Measurements from ENCODE around the gene GABRB1.

Gene GABRB1

GRCh38 chr4:46992338-46992737 is 39.0 kb upstream of the GABRB1 start:
- Histone ChIP-seq H3K9me2 (ENCODE audit: low read depth, low read length) (no peaks in the 10 kb centered on the region), H3K9me3 (ENCODE audit: low read length) (no peaks in the 10 kb centered on the region), H3K27me3 (ENCODE audit: insufficient read depth, low read length) (no peaks in the 10 kb centered on the region), H4K20me1 (ENCODE audit: insufficient read depth, low read length) (no peaks in the 10 kb centered on the region), H3K27ac (ENCODE audit: low read depth, low read length, poor library complexity, severe bottlenecking) (no peak overlapping the region), H3K9ac (ENCODE audit: low read length) (no peak overlapping the region), H3K4me1 (ENCODE audit: insufficient read depth, low read length, severe bottlenecking) (no peaks in the 10 kb centered on the region), H3K4me2 (ENCODE audit: low read length) (no peak overlapping the region), H3K36me3 (ENCODE audit: insufficient read depth, low read length) (no peaks in the 10 kb centered on the region), H2AFZ (ENCODE audit: low read length) (no peak overlapping the region), H3K79me2 (ENCODE audit: insufficient read depth, low read length) (no peaks in the 10 kb centered on the region), H3F3A (ENCODE audit: insufficient read depth, low read length) (no peaks in the 10 kb centered on the region), H3K4me3 (ENCODE audit: low read depth, low read length, poor library complexity, severe bottlenecking) (no peak overlapping the region)
- TF ChIP-seq CTCF (IDR thresholded peaks at IDR 0.05; ENCODE audit: low read length) (no peak), EZH2 (IDR thresholded peaks at IDR 0.05; ENCODE audit: borderline replicate concordance, low read length) (no peak)

DNA sequence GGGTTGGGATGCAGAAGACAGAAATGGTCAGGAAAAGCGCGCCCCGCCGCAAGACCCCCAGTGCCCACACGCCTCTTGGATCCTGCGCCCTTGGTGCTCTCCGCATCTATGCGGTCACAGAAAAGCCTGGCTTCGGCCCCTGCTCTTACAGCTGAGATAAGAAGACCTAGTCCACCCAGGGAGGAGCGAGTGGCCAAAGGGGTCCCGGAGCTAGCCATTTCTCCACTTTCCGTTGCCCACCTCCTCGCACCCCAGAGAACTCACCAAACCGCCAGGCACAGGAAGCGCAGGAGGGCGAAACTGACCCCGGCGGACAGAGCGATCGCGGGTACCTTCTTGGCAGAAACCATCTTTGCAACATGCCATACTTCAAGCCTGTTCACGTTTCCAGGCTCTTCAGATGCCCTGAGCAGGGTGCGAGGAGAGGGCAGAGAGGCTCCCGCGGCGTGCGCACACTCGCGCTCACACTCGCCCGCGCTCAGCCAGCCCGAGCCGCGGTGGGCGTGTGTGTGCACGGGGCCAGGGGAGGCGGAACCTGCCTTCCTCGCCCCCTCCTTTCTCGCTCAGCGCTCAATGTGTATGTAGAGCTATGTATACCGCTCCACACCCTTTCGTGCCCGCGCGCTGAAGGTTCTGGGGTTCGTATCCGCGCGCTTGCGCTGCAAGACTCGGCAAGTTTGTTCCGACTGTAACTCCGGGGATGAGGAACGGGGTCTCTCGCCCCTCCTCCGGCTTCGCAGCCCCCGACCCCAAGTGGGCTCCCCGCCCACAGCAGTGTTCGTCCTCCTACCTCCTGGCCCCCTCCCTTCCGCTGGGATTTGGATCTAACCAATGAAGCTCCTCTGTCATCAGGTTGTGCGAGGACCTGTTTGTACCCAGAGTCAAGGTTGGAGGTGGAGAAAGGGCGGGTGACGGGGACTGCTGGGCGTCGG is 38.0 kb upstream of the GABRB1 start, which contains the start of gene GABRA4:
Gene GABRA4 (minus strand): TSS at position 507 of the 932 bp plus-strand sequence. CDS start 157 bp downstream, at position 350.
- Histone ChIP-seq H3K9me3 (ENCODE audit: low read length) (no peaks in the 10 kb centered on the region), H3K4me1 (ENCODE audit: insufficient read depth, low read length, severe bottlenecking) (no peaks in the 10 kb centered on the region), H3K9me2 (ENCODE audit: low read depth, low read length) (no peaks in the 10 kb centered on the region), H3K79me2 (ENCODE audit: insufficient read depth, low read length) (no peaks in the 10 kb centered on the region), H3K36me3 (ENCODE audit: insufficient read depth, low read length) (no peaks in the 10 kb centered on the region), H3K27me3 (ENCODE audit: insufficient read depth, low read length) (no peaks in the 10 kb centered on the region), H3K27ac (ENCODE audit: low read depth, low read length, poor library complexity, severe bottlenecking) (no peak within 1 kb of the TSS), H3K4me3 (ENCODE audit: low read depth, low read length, poor library complexity, severe bottlenecking) (no peak within 1 kb of the TSS), H4K20me1 (ENCODE audit: insufficient read depth, low read length) (no peaks in the 10 kb centered on the region), H3F3A (ENCODE audit: insufficient read depth, low read length) (no peaks in the 10 kb centered on the region), H3K9ac (ENCODE audit: low read length) (no peak within 1 kb of the TSS), H2AFZ (ENCODE audit: low read length) (no peak within 1 kb of the TSS), H3K4me2 (ENCODE audit: low read length) (no peak within 1 kb of the TSS)
- TF ChIP-seq CTCF (IDR thresholded peaks at IDR 0.05; ENCODE audit: low read length) (no peak), EZH2 (IDR thresholded peaks at IDR 0.05; ENCODE audit: borderline replicate concordance, low read length) (no peak)

DNA sequence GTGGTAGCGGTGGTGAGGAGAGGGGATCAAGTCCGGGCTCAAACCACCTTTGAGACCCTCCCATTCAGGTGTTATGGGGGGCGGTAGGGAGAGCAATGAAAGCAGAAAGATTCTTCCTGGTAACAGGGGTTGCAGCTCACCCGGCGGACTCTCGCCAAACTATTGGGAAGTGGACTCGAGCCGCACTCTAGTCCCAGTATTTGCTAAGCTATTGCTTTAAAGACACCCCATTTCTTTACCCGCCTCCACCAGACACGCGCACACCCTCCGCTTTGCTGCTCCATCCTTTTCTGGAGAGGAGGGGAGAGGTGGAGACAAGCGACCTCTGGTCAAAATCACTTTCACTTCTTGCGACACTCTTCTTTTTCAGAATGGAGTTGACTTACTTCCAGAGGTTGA is 37.4 kb upstream of the GABRB1 start:
- no peak overlapping the region for H3K27ac ChIP-seq (ENCODE audit: low read depth, low read length, poor library complexity, severe bottlenecking)
- no peaks in the 10 kb centered on the region for H4K20me1 ChIP-seq (ENCODE audit: insufficient read depth, low read length)
- no peaks in the 10 kb centered on the region for H3K36me3 ChIP-seq (ENCODE audit: insufficient read depth, low read length)
- TF ChIP-seq EZH2 (IDR thresholded peaks at IDR 0.05; ENCODE audit: borderline replicate concordance, low read length): no peak
- H3K9me2 ChIP-seq (ENCODE audit: low read depth, low read length): no peaks in the 10 kb centered on the region
- H3K4me3 ChIP-seq (ENCODE audit: low read depth, low read length, poor library complexity, severe bottlenecking): no peak overlapping the region
- no peaks in the 10 kb centered on the region for H3K9me3 ChIP-seq (ENCODE audit: low read length)
- H3K9ac ChIP-seq (ENCODE audit: low read length): no peak overlapping the region
- no peaks in the 10 kb centered on the region for H3K4me1 ChIP-seq (ENCODE audit: insufficient read depth, low read length, severe bottlenecking)
- no peak overlapping the region for H3K4me2 ChIP-seq (ENCODE audit: low read length)
- H3F3A ChIP-seq (ENCODE audit: insufficient read depth, low read length): no peaks in the 10 kb centered on the region
- no peaks in the 10 kb centered on the region for H3K79me2 ChIP-seq (ENCODE audit: insufficient read depth, low read length)
- no peaks in the 10 kb centered on the region for H3K27me3 ChIP-seq (ENCODE audit: insufficient read depth, low read length)
- H2AFZ ChIP-seq (ENCODE audit: low read length): no peak overlapping the region
